ENCODE data around the gene IL5RA.

Gene IL5RA

DNA sequence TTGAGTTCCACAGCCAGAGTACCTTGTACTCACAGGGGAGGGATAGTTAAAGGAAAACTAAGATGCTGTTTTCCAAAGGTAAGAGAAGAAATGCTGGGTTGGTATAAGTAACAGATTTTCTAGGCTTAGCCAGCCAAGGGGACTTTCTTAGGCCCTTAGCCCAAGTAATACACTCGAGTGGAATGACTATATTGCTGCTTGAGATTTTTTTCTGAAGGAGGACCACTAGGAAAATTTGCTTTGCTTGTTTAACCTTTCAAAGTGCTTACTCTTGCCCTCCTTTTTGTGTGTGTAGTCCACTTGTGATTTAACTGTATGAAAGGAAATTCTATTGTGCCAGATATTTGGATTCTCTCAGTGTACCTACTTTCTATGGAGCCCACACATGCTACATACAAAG lies 50.5 kb downstream of the IL5RA start:
- DNase-seq: no peak

DNA sequence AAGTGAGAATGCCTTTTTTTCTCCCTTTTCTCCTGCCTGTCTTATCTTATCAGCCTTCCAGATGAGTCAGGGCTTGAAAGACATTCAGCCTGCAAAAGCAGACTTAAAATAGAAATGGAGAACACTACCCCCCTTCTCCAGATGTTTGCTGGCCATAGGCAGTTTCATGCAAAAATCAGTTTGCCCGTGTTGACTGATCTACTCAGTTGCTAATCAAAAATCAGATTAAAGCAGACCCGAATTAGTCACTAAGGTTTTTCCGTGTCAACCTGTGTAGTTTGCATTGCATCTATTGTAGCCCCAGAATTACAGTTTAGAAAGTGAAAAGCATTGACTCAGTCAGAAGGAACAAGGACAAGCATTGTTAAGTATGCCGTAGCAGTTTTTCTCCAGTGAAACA lies 56.2 kb downstream of the IL5RA start:
- no peak for DNase-seq

DNA sequence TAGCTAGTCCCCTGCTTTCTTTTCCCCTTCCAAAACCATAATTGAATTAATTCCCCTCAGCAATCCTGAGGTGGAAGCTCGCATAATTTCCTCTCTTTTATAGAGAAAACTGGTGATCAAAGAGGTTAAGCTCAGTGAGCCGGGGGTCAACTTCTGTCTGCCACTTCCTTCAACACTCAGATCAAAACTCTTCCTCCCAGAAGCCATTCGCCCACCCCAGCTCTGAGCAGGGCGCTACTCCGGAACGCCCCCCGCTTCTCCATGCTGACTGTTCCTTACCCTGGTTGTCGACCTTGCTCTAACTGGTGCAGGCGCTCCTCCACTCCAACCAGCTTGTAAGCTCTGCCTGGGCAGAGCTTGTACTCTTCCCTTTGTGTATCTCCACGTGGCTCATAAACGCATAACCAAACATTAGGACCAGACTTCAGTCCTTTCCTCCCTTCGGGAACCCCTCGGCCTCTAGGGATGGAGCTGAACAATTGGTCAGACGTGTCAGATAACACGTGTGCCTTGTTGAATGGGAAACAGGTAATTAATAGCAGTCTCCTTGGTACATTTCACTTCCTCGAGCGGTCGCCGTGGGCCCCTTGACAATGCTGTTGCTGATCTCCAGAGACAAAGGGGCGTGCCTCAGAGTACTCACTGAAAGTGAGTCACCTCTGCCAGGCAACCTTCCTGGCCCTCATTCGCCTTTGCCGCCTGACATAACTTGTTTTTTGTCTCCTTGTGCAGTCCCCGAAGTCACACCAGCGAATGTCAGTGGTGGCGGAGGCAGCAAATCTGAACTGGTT lies 71.8 kb downstream of the IL5RA start:
- no peak for DNase-seq

DNA sequence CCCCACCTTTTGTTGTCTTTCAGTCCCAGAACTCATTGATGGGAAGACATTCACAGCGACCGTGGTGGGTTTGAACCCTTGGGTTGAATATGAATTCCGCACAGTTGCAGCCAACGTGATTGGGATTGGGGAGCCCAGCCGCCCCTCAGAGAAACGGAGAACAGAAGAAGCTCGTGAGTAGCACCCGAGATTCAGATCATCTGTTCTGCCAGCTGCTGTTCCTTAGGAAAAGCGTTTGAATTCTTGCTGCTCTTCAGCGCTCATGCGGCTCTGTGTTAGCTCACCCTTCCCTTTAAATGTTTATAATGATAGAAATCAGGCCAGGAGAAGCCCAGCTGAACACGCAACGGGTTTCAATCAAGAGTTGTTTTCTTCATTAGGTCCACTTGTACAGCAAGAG lies 73.0 kb downstream of the IL5RA start:
- DNase-seq: no peak

DNA sequence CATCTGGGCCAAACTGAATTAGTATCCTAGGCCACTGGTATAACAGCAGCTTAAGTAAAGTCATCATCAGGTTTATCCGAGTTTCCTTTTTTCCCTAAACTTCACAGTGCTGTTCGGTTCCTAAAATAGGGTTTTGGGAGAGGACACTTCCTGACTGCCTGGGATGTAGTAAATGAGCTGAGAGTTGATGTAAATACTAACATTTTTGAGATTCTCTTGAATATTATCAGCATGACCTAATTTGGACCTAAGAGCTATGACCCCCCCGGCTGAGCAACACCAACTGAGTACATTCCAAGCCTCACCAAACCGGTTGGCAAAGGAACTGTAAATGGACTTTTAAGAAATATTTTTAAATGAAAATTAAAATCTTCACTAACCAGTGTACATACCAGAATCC lies 78.8 kb downstream of the IL5RA start:
- DNase-seq: no peak

DNA sequence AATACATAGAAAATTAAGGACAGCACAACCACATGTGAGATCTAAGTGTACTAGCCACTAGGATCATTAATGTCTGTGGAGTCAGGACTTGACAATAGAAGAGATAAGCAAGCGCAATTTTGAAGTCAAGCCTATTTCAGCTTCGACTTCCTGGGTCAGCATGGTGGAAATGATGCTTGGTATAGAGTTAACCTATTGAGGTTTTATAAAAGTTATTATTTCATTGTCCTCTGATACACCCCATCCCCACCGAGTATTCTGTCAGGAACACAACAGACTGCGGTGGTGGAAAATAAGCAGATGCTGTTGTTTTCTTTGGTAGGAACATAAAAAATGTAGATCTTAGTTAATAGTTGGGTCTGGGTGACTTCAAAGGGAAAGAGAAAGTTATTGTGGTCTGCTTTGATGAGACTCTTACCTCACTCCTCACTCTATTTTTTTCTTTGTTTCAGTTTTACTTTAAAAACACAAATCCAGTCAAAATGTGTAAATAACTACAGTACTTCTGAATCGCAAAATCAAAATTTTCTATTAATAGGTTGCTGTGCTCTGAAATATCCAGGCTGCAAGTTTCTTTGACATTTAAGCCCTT lies 82.1 kb downstream of the IL5RA start:
- no peak for DNase-seq

DNA sequence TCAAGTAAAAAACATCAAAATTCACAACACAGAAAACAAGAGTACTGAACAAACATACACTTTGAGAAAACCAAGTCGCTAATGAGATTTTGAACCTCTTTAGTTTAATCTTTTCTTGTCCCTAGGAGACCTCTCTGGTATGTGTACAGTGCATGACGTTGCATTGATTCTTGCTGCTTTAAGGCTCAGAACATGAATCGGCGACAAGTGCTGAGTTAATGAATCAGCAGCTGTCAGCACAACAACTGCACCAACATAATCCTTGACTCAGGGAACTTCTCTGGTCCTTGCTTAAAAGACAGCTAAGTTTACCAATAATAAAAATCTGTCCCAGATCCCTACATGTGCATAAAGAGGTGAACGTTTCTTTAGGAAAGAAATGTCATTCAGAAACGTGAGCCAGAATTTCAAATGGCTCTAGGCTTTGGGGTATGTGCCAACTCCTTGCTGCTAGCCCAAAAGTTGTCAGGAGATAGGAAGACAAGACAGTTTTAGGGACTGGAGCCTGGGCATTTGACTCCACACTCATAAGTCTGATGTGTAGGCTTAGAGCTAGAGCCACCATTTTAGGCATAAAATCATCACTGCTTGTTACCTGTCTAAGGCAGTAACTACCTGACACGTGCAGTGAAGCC lies 86.9 kb downstream of the IL5RA start:
- no peak for DNase-seq

DNA sequence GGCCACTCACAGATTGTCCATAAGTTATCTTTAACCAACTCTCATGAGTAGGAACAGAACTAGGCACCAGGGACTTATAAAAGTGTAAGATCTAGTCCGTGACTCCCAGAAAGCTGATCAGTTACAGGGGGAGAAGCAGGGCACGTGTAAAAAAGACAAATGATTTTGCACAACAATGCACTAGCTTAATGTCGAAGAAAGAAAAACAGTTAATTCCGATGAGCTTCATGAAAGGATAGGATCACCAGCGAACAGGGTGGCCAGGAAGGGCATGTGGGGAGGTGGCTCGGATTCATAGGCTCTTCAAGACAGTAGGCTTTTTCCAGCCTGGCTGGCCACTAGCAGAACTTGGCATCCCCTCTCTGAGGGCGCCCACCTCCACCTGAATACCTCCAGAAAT lies 90.0 kb downstream of the IL5RA start:
- no peak for DNase-seq
